Effector memory CD4-positive, alpha-beta T cell (primary cell): ENCODE data around the gene ARFGAP2.

Experiments
- DNase-seq, 3 donors: peaks; one replicate each; pipeline ENCODE4 v3.0.0-alpha.2; 2020
- H3K27ac ChIP-seq: 2 replicates; pipeline ENCODE4 v1.7.0; 2013; ENCODE audit warnings: mild to moderate bottlenecking, low read length, moderate library complexity; ENCODE audit not compliant: insufficient read depth, poor library complexity, severe bottlenecking
- H3K27me3 ChIP-seq: replicated peaks from 2 replicates; pipeline ENCODE4 v1.7.0; 2013; ENCODE audit warnings: mild to moderate bottlenecking, low read length; ENCODE audit not compliant: insufficient read depth, control insufficient read depth, poor library complexity, severe bottlenecking
- H3K36me3 ChIP-seq: 2 replicates; pipeline ENCODE4 v1.7.0; 2013; ENCODE audit warnings: mild to moderate bottlenecking, low read length, moderate library complexity; ENCODE audit not compliant: control insufficient read depth, insufficient read depth
- H3K4me1 ChIP-seq: 2 replicates; pipeline ENCODE4 v1.7.0; 2013; ENCODE audit warnings: low read length, mild to moderate bottlenecking; ENCODE audit not compliant: control insufficient read depth, insufficient read depth, poor library complexity, severe bottlenecking
- H3K4me3 ChIP-seq: 2 replicates; pipeline ENCODE4 v1.7.0; 2013; ENCODE audit warnings: low read length, low read depth, mild to moderate bottlenecking; ENCODE audit not compliant: insufficient read depth, poor library complexity, severe bottlenecking
- H3K9me3 ChIP-seq: 2 replicates; pipeline ENCODE4 v1.7.0; 2013; ENCODE audit warnings: mild to moderate bottlenecking, low read length, moderate library complexity; ENCODE audit not compliant: control insufficient read depth

Gene ARFGAP2

DNA sequence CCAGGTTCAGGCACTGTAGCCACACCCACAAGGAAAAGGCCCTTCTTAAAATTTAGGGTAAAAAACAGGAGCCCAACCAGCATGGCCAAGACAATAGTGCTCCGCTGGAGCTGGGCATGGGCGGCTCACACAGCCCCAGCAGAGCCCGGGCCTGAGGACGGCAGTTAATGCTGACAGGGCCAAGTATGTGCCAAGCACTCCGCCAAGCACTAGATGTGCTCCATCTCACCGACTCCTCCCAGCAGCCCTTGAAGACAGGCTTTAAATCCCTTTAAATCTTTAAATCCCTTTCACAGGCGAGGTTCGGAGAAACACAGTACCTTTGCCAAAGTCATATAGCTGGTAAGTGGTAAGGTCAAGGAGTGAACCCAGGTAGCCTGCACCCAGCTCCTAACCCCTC, 4.8 kb downstream of the ARFGAP2 start:
- DNase-seq = no peak
- peaks cover 69% of the 10 kb centered on the region for H3K36me3 ChIP-seq
- H3K9me3 ChIP-seq = no peaks in the 10 kb centered on the region
- H3K27ac ChIP-seq = no peak overlapping the region
- H3K4me3 ChIP-seq = no peak overlapping the region
- H3K4me1 ChIP-seq = peaks cover 12% of the 10 kb centered on the region
- H3K27me3 ChIP-seq = no peaks in the 10 kb centered on the region

DNA sequence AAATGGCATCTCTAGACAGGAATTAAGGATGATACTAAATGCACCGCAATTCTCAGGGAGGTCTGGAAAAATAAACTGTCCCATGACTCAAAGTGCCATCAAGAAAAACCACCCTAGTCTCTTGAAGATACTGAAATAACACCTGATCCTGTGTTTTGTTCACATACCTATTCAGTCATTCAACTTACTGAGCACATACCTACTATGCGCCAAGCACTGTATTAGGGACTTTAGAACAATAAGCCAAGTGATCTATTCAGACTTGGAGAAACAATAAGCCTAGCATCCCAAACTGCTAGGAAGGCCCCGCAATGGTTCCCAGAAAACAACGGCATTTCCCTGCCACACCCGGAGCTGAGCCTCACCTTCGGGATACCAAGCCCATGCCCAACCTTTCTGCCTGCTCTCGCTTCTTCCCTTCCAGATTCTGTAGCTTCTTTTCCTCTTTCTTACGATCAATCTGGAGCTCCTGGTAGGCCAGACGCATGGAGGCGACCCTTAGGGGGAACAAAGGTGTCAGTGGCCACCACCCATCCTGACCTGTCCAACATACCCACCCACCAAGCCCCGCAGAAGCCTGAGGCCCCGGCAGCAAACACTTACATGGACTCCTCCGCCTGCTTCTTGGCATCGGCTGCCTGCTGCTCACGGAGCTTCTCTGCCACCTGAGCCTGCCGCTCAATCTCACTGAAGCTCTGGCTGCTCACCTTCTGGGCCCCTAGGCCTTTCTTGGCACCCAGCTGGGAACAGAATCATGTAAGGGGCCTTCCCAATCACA, 5.4 kb downstream of the ARFGAP2 start:
- Histone ChIP-seq H3K36me3 (peaks cover 75% of the 10 kb centered on the region), H3K9me3 (no peaks in the 10 kb centered on the region), H3K4me3 (no peak overlapping the region)

DNA sequence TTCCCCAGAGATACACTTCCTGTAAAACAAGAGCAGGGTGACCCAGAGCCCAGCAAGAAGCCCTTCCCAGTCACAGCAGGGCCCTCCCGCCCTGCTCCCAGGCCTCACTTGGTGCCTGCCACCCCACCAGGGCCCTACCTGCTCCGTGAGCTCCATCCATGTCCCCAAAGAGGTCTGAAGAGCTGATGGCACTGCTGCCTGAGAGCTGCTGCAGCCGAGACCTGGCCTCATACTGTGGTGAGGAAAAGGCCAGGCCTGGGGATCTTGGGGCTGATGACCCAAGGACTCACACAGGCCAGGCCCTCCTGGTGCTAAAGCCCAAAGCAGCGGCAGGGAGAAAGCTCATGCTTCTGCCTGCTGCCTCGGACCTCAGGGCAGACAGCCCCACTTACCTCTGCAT, 10.3 kb downstream of the ARFGAP2 start:
- DNase-seq = no peak
- no peak overlapping the region for H3K4me3 ChIP-seq
- H3K9me3 ChIP-seq = no peaks in the 10 kb centered on the region
- no peak overlapping the region for H3K27ac ChIP-seq
- H3K4me1 ChIP-seq = no peaks in the 10 kb centered on the region
- no peaks in the 10 kb centered on the region for H3K27me3 ChIP-seq
- peaks cover 73% of the 10 kb centered on the region for H3K36me3 ChIP-seq

More for the DNA sequence above, 5.4 kb downstream of the ARFGAP2 start:
- peaks cover 12% of the 10 kb centered on the region for H3K4me1 ChIP-seq
- no peaks in the 10 kb centered on the region for H3K27me3 ChIP-seq
- no peak for DNase-seq
- no peak overlapping the region for H3K27ac ChIP-seq

DNA sequence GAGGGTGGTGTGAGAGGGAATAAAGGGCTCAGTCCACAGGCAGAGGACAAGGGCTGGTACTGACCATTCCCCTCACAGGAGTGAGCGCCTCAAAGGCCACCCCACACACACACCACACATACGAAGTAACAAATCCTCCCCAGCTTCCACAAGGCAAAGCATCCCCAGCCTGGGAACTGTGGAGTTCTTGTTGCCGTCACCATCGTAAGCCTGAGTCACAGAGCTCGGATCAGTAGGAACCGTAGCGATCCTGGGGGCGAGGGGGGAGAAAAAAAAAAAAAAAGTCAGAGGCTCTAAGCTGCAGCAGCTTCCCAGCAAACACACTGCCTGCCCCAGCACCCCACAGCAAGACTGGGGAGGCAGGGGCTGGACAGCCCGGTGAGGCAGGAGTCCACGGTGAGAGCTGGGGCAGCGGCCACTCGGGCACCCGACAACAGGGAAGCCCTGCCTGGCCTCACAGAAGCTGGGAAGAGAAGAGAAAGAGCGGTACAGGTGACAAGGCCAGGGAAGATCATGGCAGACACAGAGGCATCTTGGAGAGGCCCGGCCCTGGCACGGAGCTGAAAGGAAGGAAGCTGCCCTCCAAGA, 11.3 kb downstream of the ARFGAP2 start:
- no peaks in the 10 kb centered on the region for H3K9me3 ChIP-seq
- H3K4me1 ChIP-seq = no peaks in the 10 kb centered on the region
- H3K4me3 ChIP-seq = no peak overlapping the region
- peaks cover 65% of the 10 kb centered on the region for H3K36me3 ChIP-seq
- DNase-seq = no peak
- no peak overlapping the region for H3K27ac ChIP-seq
- H3K27me3 ChIP-seq = no peaks in the 10 kb centered on the region

DNA sequence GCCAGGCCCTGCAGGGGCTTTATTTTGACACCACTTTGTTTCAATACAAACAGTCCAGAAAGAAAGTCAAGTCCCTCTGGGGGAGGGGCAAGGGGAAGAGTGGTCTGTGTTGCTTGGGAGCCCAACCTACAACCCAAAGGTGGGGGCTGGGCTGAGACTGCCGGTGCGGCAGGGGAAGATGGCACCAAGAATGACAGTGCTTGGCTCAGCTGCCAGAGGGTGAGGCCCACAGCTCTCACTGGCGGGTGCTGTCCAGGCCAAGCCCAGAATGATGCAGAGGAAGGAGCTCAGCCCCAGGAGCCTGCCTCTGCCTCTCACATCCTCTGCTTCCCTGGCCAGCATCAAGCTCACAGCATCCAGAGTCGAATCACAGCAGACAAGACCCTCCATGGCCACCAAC, 12.4 kb downstream of the ARFGAP2 start:
- Histone ChIP-seq H3K4me1 (no peaks in the 10 kb centered on the region), H3K9me3 (no peaks in the 10 kb centered on the region), H3K27me3 (no peaks in the 10 kb centered on the region), H3K4me3 (no peak overlapping the region), H3K36me3 (peaks cover 58% of the 10 kb centered on the region), H3K27ac (no peak overlapping the region)
- DNase-seq = no peak

DNA sequence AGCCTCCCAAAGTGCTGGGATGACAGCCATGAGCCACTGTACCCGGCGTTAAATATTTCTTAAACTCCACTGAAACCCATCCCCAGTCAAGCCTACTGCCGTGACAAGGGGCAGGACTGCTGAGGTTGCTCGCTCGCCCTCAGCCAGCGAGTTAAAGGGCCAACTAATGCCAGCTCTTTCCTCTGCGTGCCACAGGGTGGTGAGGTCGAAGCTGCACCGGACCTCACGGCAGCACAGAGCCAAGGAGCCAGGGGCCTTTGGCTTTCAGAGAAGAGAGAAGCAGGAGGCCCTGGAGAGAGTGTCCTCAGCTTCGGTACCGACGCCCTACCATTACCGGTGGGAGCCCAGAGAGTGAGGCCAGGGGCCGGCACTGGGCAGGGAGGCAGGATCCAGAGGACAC, 12.8 kb downstream of the ARFGAP2 start:
- DNase-seq = no peak
- H3K4me1 ChIP-seq = no peaks in the 10 kb centered on the region
- no peaks in the 10 kb centered on the region for H3K27me3 ChIP-seq
- H3K27ac ChIP-seq = no peak overlapping the region
- no peaks in the 10 kb centered on the region for H3K9me3 ChIP-seq
- H3K36me3 ChIP-seq = peaks cover 54% of the 10 kb centered on the region
- H3K4me3 ChIP-seq = no peak overlapping the region

DNA sequence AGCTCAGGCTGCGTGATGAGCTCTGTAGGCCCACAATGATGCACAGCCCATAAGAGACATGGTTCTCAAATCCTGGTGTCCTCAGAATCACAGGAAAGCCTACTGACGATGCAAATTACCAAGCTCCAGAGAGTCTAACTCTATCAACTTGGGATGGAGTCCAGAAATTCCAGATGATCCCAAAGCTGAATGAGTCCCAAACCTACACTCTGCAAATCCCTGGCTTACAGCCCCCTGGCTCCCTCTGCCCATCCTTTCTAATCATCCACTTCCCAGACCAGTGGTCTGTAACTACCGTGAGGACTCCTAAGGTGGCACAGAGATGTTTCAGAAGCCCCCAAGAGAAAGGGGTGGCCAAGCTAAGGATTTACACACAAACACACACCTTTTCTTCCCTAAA, 13.5 kb downstream of the ARFGAP2 start:
- Histone ChIP-seq H3K36me3 (peaks cover 47% of the 10 kb centered on the region), H3K27ac (no peak overlapping the region)
- DNase-seq = no peak

DNA sequence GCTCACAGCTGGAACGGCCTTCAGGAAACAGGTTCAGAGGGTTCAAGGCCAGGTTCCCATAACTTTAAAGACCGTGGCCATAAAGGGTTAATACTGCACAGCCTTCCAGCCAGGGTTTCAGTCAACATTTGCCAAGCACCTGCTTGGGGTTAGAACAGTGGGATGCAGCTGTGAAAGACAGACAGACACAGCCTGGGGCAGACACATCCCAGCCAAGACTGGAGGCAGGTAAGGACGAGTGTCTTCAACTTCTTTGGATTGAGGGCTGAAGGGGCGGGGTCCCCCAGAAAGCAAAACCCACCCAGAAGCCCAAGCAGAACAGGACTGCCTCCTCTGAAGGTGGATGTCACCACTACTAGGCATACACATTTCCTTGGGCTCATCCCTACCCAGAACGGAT, 14.3 kb downstream of the ARFGAP2 start:
- Histone ChIP-seq H3K27me3 (no peaks in the 10 kb centered on the region), H3K9me3 (no peaks in the 10 kb centered on the region), H3K27ac (no peak overlapping the region), H3K36me3 (peaks cover 40% of the 10 kb centered on the region), H3K4me1 (no peaks in the 10 kb centered on the region), H3K4me3 (no peak overlapping the region)
- DNase-seq = no peak

More for the DNA sequence above, 13.5 kb downstream of the ARFGAP2 start:
- no peaks in the 10 kb centered on the region for H3K4me1 ChIP-seq
- no peaks in the 10 kb centered on the region for H3K9me3 ChIP-seq
- H3K27me3 ChIP-seq = no peaks in the 10 kb centered on the region
- no peak overlapping the region for H3K4me3 ChIP-seq

DNA sequence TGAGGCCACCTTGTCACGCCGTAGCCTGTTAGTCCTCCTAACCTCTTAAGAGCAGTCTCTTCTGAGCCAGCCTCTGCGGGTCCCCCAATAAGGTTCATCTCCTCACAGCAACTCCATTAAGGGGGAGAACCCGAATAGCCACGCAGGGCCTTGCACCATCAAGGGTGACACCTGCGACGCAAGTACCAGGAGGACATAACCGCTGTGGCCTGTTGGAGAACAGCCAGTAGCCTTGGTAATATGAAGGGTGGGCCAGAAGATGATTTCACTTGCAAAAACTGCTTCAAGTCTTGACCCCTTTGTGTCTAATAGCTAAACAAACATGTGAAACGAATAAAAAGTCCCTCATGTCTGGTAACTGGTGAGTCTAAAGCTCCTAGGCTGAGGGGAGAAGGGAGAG, 14.8 kb downstream of the ARFGAP2 start:
- Histone ChIP-seq H3K27me3 (no peaks in the 10 kb centered on the region), H3K36me3 (peaks cover 34% of the 10 kb centered on the region), H3K4me3 (no peak overlapping the region), H3K27ac (no peak overlapping the region), H3K4me1 (no peaks in the 10 kb centered on the region), H3K9me3 (no peaks in the 10 kb centered on the region)
- no peak for DNase-seq

DNA sequence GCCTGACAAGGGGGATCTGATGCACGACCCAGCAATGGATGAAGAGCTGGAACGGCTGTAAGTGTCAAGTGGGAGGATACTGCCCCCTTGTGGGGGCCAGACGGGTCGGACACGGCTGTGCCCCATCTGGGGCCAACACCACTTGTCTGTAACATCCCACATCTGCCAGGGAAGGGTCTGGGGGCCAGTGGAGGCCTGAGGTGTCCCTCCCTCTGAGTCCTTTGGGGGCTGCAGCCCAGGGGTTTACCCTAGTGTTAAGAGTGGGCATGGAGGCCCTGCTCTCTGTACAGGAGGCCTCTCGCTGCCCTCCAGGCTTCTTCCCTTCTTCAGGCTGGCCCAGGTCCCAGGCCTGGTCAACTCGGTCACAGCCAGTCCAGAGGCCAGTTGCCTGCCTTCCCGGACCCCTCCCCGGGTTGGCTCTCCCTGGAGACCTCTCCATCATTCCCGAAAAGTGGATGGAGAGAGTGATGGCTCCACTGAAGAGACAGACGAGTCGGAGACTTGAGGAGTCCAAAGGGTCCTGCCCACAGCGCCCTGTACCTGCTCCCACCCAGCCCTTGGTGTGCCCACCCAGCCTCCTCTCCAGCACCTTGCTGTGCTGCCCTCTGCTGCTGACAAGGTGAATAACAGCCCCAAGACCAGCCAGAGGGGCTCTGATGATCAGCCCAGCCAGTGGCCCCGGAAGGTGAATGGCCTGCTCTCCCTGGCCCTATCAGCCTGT, 15.4 kb downstream of the ARFGAP2 start:
- H3K4me1 ChIP-seq = no peaks in the 10 kb centered on the region
- H3K9me3 ChIP-seq = no peaks in the 10 kb centered on the region
- no peak overlapping the region for H3K4me3 ChIP-seq
- peak in 1 of 3 donors; percentile 26 for DNase-seq
- H3K36me3 ChIP-seq = peaks cover 28% of the 10 kb centered on the region
- H3K27me3 ChIP-seq = no peaks in the 10 kb centered on the region
- no peak overlapping the region for H3K27ac ChIP-seq
